Measurements from ENCODE around the gene RANBP3.
"Not testable (repeated sequence)": the region's sequence is repeated elsewhere in the genome, so short reads cannot be mapped to it uniquely, and the experiment has no call there.

The RANBP3 gene

GRCh38 chr19:5883157-5883873, 94.6 kb downstream of the RANBP3 start:
- DNase-seq (ENCODE audit: low read depth in 2 of 2): not testable (repeated sequence)

- no peak for DNase-seq (ENCODE audit: low read depth in 2 of 2)
Observed at GRCh38 chr19:5882421-5882968, 95.4 kb downstream of the RANBP3 start.

- no peak for DNase-seq (ENCODE audit: low read depth in 2 of 2)
Observed at GRCh38 chr19:5881543-5882299, 96.2 kb downstream of the RANBP3 start.

GRCh38 chr19:5880604-5881078, 97.3 kb downstream of the RANBP3 start:
- DNase-seq (ENCODE audit: low read depth in 2 of 2): no peak

GRCh38 chr19:5880196-5880595, 97.7 kb downstream of the RANBP3 start:
- DNase-seq (ENCODE audit: low read depth in 2 of 2): no peak

- DNase-seq (ENCODE audit: low read depth in 2 of 2): no peak
Observed at GRCh38 chr19:5877882-5878281, 100.1 kb downstream of the RANBP3 start.

- DNase-seq (ENCODE audit: low read depth in 2 of 2): no peak
Observed at GRCh38 chr19:5877427-5877826, 100.5 kb downstream of the RANBP3 start.

GRCh38 chr19:5874496-5874895, 103.4 kb downstream of the RANBP3 start:
- DNase-seq (ENCODE audit: low read depth in 2 of 2): not testable (repeated sequence)

GRCh38 chr19:5873617-5874199, 104.2 kb downstream of the RANBP3 start:
- no peak for DNase-seq (ENCODE audit: low read depth in 2 of 2)

- no peak for DNase-seq (ENCODE audit: low read depth in 2 of 2)
Observed at GRCh38 chr19:5870986-5871394, 107.0 kb downstream of the RANBP3 start.

- no peak for DNase-seq (ENCODE audit: low read depth in 2 of 2)
Observed at GRCh38 chr19:5867201-5868136, 110.5 kb downstream of the RANBP3 start.

Measured in stimulated activated CD8-positive, alpha-beta memory T cell treated with anti-CD3 and anti-CD28 coated beads, Interleukin-2, amount 100 ng/mL, for 1 hour (primary cell).